Ecto neural progenitor cell (in vitro differentiated cells): Measurements from ENCODE around the gene JPH2.
A peak's percentile ranks its signal among the peaks of the same experiment; 100 is the strongest.
"Not testable (repeated sequence)": the region's sequence is repeated elsewhere in the genome, so short reads cannot be mapped to it uniquely, and the experiment has no call there.

Experiments used
- DNase-seq: peaks from one replicate; pipeline ENCODE4 v3.0.0-alpha.2; 2018; ENCODE audit warnings: low spot score

JPH2 gene

DNA sequence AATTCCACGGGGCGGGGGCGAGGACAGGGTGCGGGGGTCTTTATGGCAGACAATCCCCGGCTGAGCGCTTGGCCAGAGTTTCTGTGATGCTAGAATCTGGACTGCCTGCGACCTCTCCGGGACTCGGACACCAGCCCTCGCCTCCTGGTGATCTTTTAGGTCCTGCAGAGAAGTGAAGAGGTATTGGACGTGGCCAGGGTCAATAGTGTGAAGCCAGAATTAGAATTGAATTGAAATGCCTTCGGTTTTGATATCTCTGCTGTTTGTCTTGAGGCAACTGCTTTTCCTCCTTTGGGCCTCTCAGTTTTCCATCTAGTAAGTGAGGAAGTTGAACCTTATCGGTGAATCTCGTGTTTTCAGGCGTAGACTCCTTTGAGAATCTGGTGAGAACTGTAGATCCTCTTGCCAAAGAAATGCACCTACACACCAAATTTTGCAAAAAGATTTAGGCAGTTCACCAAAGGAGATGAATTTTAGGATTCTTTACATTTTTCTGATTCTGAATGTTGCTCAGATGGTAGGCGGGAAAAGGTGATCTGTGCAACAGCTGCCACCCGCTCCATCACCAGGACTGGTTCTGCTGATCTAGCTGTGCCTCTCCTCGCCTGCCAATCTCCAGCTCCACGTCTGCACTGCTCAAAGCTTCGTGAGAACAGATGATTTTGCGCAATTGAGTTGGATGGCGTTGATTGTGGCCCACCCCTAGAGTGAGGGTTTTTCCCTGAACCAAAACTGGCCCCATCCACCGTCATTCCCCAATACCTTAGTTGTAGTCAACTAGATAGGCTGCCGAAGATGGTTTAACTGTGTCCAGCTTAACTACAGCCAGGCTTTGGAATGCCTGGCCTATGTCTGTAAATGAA is 24.4 kb upstream of the JPH2 start:
- no peak for DNase-seq

DNA sequence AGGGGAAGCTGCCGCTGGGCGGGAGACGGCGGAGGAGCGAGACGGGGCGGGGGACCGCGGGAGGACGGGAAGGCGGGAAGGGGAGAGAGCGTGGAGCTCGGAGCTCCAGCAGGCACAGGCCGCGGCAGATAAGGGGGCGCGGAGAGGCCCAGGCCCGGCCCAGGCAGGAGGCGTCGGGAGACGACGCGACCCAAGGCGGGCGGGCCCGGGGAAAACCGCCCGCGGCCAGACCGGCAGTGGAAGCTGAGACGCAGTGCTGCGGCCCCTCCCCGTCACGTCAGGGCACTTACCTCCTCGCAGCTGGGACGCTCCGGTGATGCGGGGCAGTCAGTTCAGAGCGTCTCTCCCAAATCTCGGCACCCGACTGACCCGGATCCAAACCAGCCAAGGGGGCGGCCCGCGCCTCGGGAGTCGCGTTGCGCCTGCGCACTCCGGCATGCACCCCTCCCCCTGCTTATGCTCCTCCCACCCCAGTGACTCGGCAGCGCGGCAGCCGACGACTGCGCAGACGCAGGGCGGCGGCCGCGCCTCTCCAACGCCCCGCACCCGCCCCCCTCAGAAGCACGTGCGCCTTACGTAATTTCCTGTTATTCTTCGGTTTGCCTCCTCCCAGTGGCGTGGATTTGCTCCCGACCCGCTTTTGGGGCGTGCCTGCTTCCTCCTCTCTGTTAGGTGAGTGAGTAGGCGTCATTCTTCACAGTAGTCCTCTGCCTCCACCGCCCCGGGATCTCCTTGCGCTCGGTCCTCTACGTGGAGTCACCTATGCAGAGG is 23.6 kb upstream of the JPH2 start, which contains the start of gene OSER1:
Gene OSER1 (minus strand): TSS at position 366 of the 771 bp plus-strand sequence. CDS start 3,814 bp downstream, outside the sequence.
- peak; percentile 99 for DNase-seq

- no peak for DNase-seq
These were observed 22.9 kb upstream of the JPH2 start for GRCh38 chr20:44209686-44210405.

- DNase-seq: no peak
These were observed 21.8 kb upstream of the JPH2 start for GRCh38 chr20:44208770-44209169.

GRCh38 chr20:44208165-44208564 is 21.2 kb upstream of the JPH2 start:
- no peak for DNase-seq

- no peak for DNase-seq
These were observed 20.2 kb upstream of the JPH2 start for GRCh38 chr20:44207126-44207723.

DNA sequence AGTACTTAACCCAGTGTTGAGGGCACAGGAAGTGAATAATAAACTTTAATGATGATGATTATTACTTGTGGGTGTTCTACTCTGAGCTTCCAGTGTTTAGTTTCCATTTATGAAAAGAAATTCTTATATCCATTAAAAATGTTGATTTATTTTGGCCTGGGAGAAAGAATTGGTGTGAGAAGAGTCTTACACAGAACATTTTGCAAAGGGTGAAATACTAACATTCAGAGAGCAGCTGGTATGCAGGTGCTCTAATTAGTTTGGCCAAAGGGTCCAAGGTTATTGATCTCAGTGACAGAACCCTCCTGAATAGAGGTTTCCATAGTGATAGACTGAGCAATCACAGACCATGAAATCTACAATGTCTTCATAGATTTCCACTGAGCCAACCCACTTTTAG is 19.1 kb upstream of the JPH2 start:
- DNase-seq: no peak

DNA sequence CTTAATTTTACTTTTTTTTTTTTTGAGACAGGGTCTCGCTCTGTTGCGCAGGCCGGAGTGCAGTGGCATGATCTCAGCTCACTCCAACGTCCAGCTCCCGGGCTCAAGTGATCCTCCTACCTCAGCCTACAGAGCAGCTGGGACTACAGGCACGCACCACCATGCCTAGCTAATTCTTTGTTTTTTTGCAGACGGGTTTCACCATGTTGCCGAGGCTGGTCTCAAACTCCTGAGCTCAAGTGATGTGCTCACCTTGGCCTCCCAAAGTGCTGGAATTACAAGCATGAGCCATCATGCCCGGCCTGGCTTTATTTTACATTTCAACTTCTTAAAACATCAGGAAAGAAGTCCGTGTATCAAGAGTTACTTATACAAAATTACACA is 17.8 kb upstream of the JPH2 start:
- DNase-seq: no peak

DNA sequence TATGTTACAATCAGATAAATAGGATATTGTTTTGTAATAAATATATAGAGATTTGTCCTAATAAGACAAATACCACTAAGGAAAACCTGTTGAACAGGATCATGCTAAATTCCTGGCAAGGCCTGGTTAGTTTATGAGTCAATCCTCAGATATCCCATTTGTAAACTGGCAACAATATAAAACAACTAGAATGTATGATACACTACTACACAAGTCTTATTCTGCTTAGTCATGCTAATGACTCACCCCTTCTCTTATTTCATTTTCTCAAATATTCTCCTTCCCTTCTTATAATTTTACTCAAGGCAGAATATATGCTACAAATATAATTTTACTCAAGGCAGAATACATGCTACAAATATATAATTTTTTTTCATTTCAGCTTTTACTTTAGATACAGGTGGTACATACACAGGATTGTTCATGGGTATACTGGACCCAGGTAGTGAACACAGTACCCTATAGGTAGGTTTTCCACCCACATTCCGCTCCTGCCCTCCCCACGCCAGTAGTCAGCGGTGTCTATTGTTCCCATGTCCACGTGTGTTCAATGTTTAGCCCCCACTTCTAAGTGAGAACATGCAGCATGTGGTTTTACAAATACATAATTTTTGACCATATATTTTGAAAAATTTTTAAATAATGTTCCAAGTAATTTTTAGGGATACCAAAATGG is 17.3 kb upstream of the JPH2 start:
- no peak for DNase-seq

DNA sequence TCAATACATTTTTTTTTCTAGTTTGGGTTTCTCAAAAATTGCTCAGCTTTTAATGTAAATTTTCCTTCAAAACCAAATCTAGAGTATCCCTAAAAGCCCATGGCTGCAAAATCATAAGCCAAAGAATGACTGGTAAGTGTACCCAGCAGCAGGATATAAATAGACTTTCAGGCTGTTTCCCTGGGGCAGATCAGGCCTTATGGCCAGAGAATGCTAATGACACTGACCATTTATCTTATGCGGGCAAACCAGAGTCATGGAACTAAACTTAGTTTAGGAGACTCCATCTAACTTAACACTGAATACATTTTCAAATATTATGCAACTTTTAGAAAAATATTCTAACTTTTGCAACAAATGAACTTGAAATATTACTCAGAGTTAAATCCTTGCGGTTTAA is 16.2 kb upstream of the JPH2 start:
- no peak for DNase-seq

DNA sequence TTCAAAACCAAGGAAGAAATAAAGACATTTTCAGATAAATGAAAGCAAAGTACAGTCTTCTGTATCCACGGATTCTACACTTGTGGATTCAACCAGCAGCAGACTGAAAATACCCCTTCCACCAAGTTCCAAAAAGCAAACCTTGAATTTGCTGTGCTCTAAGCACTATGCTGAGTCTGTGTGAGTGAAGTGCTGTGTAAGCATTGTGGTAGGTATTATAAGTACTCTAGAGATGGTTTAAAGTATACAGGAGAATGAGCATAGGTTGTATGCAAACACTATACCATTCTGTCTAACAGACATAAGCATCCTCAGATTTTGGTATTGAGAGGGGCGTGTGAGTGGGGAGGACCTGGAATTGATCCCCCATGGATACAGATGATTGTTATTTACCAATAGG is 14.0 kb upstream of the JPH2 start:
- no peak for DNase-seq

- DNase-seq: no peak
These were observed 13.4 kb upstream of the JPH2 start for GRCh38 chr20:44200371-44200770.

- no peak for DNase-seq
These were observed 12.9 kb upstream of the JPH2 start for GRCh38 chr20:44199877-44200276.

GRCh38 chr20:44198872-44199271 is 11.9 kb upstream of the JPH2 start:
- no peak for DNase-seq

DNA sequence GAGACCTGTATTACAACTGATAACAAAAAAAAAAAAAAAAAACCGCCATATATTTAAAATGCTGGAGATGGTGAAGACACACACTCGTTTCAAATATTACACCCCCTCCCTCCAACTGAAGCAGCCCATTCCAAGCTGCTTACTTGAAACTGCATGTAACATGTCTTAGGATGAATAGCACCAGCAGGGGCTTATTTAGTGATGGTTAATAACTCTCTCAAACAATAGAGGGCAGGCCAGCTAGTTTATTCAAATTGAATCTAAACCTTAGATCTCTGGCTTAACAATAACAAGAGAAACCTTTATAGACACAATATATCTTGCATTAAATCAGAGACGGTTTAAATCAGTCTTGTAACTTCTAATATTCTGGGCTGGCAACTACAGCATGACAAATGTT is 9.3 kb upstream of the JPH2 start:
- no peak for DNase-seq

- DNase-seq: no peak
These were observed 8.6 kb upstream of the JPH2 start for GRCh38 chr20:44195605-44196004.

DNA sequence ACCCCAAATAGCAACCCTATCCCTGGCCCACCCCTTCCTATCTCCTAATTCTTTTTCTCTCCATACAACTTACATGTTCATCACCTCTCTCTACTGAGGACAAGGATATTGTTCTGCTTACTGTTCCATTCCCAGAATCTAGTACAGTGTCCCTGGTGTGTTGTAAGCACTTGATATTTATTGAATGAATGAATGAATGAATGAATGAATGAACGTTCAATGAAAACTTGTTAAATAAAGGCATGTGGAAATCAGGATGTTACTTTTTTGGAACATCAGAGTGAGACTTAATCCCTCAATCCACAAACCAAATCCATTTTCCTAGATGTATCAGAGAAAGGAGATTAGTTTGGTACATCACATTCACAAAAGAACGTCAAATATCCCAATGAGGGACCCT is 6.8 kb upstream of the JPH2 start:
- DNase-seq: no peak

- DNase-seq: not testable (repeated sequence)
These were observed 4.7 kb upstream of the JPH2 start for GRCh38 chr20:44191640-44192039.

- peak; percentile 66 for DNase-seq
These were observed 3.3 kb upstream of the JPH2 start for GRCh38 chr20:44190197-44190852.

DNA sequence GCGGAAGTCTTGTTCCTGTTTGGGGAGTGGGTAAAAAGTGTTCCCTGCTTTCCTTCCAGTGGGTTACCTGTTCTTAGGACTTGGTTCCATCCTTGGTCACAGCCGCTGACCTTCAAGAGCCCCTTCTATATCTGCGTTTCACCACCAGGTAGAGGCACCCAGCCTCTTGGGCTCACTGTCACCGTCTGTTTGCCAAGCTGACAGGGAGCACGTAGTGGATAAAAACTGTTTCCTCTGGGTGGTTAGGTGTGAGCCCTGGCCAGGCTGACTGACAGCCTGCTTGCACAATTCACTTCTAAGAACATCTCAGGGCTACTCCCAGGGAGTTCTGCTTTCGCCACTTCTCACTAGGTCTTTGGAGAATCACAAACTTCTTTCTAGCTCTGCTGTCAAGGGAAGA is 1.8 kb upstream of the JPH2 start:
- no peak for DNase-seq
